Placental pericyte (primary cell): ENCODE results near the gene GPHB5. TPM values are rescaled to one million over a fixed set of nuclear protein-coding genes. Genes with fewer than 3 reads are reported as not detected.

Experiments
- total RNA-seq: library from RNA; depleted of rRNA; stranded (reverse); fragments of >200 nt; gene quantifications from 2 replicates; pipeline ENCODE4 v1.2.3, GENCODE V29; 2012

Gene GPHB5
- total RNA-seq, result not detected in 2 replicates

GRCh38 chr14:63318835-63319234, at the start of gene GPHB5:
Gene GPHB5 (minus strand): TSS chr14:63318935. CDS start chr14:63317849, 1,086 bp downstream.

Other genes with a start within 250 kb of the GPHB5 start
- gene RHOJ, start 114.5 kb downstream of the GPHB5 start, total RNA-seq, result 1.5 and 2.4 TPM in 2 replicates
- 19.3 and 28.8 TPM in 2 replicates for gene PPP2R5E, start 224.4 kb upstream of the GPHB5 start, total RNA-seq